Activated CD4-positive, alpha-beta T cell treated with anti-CD3 and anti-CD28 coated beads, Interleukin-2, Interleukin-4, amounts not matched to agents 100 ng/mL and 50 ng/mL, durations not matched to agents 16 hours and 8 hours (primary cell): ENCODE data around the gene HSBP1L1.

Experiments
- DNase-seq: peaks from one replicate; pipeline ENCODE4 v3.0.0-alpha.2; 2020; ENCODE audit warnings: low spot score

HSBP1L1 gene

DNA sequence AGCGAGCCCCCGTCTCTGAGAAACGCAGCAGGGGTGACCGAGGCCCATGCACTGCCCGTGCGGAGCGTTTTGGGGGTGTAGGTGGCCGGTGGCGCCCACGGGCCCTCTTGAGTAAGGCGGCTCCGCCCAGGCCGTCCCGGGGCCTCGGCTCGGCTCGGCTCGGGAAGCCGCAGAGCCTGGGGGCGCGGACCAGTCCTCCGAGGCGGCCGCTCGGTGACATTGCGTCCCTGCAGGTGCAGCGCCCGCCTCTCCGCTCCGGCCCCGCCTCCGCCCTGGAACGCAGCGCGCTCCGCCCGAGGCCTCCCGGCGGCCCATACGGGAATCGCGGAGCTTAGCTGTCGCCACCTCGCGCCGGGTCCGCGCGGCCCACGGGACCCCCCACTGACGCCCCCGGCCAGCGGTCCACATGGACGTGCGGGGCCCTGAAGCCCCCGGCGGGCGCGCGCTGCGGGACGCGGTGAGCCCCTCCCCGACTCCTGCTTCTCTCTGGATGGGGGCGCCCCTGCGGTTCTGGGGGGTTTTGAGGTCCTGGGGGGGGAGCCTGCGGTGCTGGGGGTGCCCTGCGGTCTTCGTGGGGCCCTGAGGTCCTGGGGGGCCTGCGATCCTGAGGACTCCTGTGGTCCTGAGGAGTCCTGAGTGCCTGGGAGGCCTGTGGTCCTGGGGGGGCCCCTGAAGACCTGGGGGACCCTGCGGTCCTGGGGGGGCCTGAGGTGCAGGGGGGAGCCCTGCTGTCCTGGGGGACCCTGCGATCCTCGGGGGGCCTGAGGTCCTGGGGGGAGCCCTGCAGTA lies at the start of gene HSBP1L1:
HSBP1L1 (plus strand) TSS at position 314 of the 789 bp plus-strand sequence; CDS start at position 407, 93 bp downstream.
- DNase-seq = peak; percentile 44

- no peak for DNase-seq
These were observed 49.0 kb upstream of the HSBP1L1 start for GRCh38 chr18:79915161-79916127.

- no peak for DNase-seq
These were observed 48.3 kb upstream of the HSBP1L1 start for GRCh38 chr18:79916128-79916494.

DNA sequence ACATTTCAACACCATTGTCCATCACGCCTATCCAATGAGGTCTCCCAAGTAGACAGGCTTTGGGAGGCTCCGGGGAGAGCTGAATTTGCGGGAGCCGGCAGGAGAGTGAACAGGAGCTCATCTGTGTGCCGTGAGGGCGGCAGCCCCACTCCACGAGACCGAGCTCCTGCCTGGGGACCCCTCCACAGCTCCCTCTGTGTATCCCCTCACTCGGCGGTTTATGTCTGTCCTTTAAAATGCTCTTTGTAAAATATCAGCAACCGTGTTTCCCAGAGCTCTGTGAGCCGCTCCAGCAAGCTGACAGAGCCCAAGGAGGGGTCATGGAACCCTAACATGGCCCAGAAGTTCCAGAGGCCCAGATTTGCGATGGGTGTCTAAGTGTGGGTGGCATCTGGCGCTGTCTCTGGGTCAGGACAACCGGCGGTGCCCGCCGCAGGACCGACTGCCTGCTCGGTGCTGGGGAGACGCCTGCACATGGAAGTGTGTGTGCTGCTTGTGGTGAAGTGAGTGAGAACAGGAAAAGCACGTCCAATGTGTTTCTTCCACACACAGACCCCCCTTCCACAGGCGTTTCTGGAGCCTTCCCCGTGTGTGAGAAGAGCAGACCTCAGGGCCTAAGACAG lies 47.8 kb upstream of the HSBP1L1 start:
- no peak for DNase-seq

GRCh38 chr18:79917169-79917852 lies 47.1 kb upstream of the HSBP1L1 start:
- DNase-seq = no peak

DNA sequence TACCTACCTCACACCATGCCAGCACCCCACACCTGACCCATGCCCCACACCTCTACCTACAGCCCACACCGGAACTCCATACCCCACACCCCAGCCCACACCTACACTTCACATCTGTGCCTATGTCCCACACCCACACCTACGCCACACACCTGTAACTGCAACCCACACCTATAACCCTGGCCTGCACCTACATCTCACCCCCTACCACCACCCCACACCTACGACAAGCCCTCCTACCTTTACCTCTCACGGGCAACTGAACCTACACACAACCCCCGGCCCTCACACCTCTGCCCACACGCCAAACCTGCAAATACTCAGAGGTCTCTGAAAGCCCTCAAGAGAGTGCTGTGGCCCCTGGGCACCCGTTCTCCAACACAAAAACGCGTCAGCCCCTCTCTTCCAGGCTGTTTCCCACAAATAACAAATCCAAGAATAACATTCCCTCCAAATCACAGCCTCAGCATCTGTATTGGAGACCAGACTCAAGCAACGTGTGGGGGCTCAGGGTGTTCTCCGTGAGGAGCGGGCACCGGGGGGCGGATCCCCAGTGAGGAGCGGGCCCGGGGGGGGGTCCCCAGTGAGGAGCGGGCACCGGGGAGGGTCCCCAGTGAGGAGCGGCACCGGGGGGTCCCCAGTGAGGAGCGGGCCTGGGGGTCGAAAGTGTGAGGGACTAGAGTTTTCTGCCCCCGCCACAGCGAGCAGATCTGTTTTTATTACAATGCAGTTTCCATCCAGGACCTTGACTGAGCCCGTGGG lies 46.4 kb upstream of the HSBP1L1 start:
- DNase-seq = no peak

DNA sequence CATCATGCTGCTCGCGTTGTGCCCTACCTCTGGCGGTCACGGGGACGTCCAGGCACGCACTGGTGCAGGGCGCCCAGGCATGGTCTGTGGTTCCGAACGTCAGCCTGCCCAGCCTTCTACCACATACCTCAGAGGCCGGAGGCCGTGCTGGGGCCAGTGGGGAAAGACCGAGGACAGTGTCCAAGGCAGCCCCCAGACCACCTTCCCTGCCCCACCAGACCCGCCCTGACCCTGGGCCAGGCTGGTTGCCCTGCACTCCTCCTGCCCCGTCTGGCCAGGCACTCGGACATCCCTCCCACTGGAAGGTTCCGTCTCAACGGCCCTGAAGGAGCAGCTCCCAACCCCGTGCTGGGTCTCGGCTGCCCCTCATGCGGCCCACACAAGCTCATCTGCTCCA lies 45.8 kb upstream of the HSBP1L1 start:
- DNase-seq = no peak

- DNase-seq = no peak
These were observed 45.4 kb upstream of the HSBP1L1 start for GRCh38 chr18:79919089-79919488.

- no peak for DNase-seq
These were observed 42.2 kb upstream of the HSBP1L1 start for GRCh38 chr18:79921984-79922965.

GRCh38 chr18:79922971-79923411 lies 41.5 kb upstream of the HSBP1L1 start:
- no peak for DNase-seq

GRCh38 chr18:79923896-79924585 lies 40.4 kb upstream of the HSBP1L1 start:
- no peak for DNase-seq

GRCh38 chr18:79924814-79925731 lies 39.4 kb upstream of the HSBP1L1 start:
- DNase-seq = no peak

GRCh38 chr18:79926306-79926705 lies 38.1 kb upstream of the HSBP1L1 start:
- no peak for DNase-seq

GRCh38 chr18:79926715-79927606 lies 37.5 kb upstream of the HSBP1L1 start:
- no peak for DNase-seq

DNA sequence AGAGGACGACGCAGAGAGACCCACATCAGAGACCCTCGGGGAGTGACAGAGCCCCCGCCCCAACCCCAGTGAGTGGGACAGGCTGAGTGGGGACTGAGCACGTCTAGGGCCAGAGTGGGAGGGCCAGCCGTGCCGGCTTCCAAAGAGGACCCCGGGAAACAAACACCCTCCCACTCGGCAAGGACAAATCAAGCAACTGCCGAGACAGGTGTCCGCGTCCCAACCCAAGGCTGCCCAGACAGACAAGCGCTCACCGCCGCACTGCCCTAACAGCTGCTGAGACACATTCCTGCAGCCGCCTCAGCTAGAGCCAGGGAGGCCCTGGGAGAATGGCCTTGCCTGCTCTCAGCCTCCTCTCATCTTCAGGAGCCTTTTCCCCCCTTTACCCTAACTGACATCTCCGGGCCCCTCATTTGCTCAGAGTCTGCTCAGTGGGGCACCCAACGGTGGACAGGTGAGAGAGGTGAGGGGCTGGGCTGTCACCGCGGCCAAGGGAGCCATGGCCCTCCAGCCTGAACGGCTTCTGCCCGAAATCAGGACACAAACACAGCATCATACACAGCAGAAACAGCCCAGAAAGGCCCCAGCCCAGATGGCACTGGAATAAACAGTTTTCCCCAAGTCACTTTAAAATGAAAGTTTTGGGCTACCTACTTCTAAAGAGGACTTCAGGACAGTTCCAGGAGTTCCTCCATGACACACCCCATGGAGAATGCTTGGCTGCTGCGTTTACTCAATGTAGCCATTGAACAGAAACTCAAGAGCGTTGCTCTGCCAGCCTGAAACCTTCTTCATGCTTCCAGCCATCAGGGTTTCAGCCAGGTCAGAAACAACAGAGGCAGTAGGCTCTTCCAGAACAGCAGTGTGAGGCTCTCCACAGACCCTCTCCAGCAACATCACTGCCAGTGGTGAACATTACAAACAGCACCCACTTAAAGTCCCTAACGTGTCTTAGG lies 36.6 kb upstream of the HSBP1L1 start:
- DNase-seq = no peak

GRCh38 chr18:79928563-79928960 lies 35.9 kb upstream of the HSBP1L1 start:
- no peak for DNase-seq
